ENCODE data around the gene TFF2.
A peak's percentile ranks its signal among the peaks of the same experiment; 100 is the strongest.

The TFF2 gene

GRCh38 chr21:42346866-42347600 lies 3.8 kb downstream of the TFF2 start:
- no peak for DNase-seq (ENCODE audit: low spot score)

GRCh38 chr21:42346441-42346840 lies 4.4 kb downstream of the TFF2 start:
- no peak for DNase-seq (ENCODE audit: low spot score)

DNA sequence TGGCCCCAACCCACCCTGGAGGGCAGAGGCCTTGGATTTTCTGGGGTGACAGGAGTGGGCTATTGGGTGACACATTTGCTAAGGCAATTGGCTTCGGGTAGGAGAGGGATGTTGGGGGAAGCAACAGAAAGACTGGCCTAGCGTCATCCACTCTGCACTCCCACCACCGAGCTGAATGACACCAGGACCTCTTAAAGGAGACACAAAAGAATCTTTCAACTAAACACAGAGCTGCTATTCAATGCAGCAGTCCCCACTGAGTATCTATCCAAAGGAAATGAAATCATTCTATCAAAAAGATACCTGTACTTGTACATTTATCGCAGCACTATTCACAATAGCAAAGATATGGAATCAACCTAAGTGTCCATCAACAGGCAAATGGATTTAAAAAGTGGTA lies 6.2 kb downstream of the TFF2 start:
- DNase-seq (ENCODE audit: low spot score) = no peak

GRCh38 chr21:42343963-42344510 lies 6.8 kb downstream of the TFF2 start:
- DNase-seq (ENCODE audit: low spot score) = no peak

DNA sequence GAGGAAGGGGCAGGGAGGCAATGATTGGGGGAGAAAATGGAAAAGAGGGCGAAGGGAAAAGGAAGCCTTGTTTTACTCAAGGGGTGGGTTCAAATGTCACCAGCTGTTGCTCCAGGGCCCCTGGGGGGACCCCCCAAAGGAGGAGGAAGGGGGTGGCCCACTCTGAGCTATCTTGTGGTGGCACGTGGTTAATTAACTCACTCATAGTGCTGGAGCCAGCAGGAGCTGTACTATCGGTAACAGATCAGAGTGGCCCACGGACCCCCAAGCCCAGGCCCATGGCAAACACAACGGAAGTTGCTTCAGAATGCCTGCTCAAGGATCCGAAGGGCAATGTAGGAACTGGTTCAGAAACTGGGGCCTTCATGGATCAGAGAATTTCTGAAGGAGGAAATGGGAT lies 7.2 kb downstream of the TFF2 start:
- no peak for DNase-seq (ENCODE audit: low spot score)

DNA sequence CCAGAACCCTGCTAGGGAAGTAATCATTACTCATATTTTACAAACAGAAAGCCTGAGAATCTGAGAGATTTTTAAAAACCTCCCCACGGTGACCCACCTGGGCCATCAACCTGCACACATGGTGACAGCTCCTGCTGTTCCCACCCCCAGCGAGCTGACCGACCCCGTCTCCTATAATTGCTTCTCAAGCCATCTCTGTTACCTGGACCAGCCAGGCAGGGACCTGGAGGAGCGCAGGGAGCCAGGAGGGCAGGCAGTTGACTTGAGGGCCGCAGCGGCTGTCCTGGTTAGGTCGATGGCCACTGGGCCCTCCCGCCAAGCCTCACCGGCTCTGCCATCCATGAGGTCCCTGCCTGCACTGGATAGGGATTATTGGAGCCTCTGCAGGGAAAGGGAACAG lies 7.7 kb downstream of the TFF2 start:
- DNase-seq (ENCODE audit: low spot score) = no peak

GRCh38 chr21:42341776-42342542 lies 8.8 kb downstream of the TFF2 start:
- no peak for DNase-seq (ENCODE audit: low spot score)

DNA sequence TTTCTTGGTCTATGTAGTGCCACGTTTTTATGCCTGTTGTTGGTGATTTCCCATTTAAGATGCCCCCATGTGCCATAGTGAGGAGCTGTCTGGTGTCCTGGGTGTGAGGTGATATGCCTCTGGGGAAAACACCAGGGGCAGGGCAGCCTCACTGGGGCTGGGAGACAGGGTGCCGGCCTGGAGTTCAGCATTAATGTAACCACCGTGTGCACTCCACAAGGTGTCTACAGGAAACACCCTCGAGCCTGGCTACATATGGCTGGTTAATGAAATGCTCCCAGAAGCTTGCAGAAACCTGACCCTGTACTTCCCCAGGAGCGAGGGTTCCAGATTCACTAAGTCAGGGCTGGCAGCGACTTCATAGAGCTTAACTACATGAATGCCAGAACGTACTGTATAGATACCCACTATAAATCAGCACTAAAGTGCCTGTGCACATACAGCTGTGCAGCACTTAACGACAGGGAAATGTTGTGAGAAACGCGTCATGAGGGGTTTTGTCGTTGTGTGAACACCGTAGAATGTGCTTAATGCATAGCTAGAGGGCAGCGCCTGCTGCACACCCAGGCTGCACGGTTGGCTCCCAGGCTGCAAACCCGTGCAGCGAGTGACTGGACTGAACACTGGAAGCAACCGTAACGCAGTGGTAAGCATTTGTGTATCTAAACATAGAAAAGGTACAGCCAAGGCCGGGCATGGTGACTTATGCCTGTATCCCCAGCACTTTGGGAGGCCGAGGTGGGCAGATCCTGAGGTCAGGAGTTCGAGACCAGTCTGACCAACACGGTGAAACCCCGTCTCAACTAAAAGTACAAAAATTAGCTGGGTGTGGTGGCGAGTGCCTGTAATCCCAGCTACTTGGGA lies 10.4 kb downstream of the TFF2 start:
- DNase-seq (ENCODE audit: low spot score) = no peak

DNA sequence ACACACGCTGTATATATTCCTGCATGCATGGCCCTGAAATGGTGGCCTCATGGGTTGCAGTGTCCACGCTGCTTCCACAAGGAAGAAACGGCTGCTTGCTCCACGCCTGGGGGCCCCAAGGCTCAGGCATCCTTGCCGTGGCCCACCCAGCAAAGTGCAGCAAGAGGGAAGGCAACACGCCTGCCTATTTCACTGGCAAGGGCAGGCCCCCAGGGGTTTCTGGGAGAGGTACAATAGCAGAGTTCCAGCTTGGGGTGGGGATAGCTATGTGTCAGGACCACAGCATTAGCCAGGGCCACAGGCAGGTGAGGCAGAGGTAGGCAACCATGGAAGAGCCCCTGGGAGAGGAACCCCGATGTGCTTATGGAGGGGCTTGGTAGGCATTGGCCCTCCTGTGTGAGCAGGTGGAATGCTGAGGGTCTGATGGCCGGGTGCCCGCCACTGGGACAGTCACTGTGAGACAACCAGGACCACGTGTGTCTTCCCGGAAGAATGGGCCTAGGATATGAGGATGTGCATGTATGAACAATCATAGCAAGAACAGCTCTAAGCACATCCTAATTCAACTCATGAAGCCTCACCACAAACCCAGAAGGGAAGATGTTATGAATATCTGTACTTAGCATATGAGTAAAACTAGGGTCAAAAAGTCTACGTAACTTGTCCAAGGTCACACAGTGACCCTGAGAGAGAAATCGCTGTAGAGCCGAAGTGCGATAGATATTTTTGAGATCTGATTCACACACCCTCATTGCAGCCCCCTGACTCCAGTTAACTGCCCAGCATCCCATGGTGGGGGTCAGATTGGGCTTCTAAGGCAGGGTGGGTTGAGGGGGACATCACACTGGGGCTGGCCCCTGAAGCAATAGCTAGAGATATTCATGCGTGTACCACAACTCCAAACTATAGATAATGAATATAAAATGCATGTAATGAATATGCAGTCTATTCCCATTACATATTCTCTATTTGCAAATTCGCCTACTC lies 11.8 kb downstream of the TFF2 start:
- no peak for DNase-seq (ENCODE audit: low spot score)

DNA sequence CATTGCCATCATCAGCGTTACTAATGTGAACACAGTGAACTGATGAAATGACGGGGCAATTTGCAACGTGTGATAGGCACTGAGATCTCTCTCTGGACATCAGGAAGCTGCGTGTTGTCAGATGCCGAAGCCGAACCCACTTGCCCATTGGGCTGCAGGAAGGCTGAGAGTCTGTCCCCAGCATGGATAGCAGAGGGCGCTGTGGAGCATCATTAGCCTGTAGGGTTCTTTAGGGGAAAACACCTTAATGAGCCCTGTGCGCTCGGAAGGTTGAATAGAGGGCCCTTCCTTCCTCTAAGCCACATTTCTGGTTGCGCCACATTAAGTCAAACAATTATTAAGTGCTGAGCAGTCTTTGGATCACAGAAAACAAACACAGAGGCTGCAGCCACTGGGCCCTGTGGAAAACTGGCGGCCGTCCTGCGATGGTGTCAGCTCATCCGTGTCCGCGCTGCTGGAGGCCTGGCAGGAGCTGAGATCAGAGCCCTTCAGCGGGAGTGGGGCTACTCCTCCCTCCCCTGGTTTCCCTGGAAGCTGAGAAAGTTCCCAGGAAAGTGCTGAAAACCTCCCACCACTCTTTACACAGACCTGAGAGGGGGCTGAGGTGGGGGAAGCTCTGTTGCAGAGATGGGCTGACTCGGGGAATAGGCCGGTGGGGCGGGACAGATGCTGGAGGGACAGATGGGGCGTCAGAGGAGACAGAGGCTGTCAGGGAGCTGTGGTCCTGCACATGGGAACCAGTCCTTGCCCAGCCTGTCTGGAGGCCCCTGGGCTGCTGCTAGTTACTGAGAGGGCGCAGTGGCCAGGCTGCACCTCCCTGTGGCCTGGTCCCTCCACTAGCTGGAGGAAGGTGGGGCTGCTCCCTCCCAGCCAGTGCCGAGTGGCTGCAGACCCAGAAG lies 12.7 kb downstream of the TFF2 start:
- DNase-seq (ENCODE audit: low spot score) = peak; percentile 86

DNA sequence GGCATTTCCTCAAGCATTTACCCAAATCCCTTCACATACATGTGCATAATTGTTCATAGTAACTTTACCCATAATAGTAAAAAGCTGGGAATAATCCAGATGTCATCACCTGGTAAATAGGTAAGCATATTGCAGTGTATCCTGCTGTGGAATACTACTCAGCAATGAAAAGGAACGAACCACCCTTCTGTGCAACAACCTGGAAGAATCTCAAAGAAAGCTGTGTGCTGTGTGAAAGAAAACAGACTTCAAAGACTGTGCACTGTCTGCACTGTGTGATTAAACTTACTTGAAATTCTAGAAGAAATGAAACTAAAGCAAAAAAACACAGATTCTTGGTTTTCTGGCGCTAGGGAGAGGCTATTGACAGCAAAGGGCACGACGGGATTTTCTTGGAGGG lies 13.5 kb downstream of the TFF2 start:
- DNase-seq (ENCODE audit: low spot score) = no peak

GRCh38 chr21:42336054-42336453 lies 14.7 kb downstream of the TFF2 start:
- no peak for DNase-seq (ENCODE audit: low spot score)

- no peak for DNase-seq (ENCODE audit: low spot score)
These were observed 18.1 kb downstream of the TFF2 start for GRCh38 chr21:42332557-42333317.

- no peak for DNase-seq (ENCODE audit: low spot score)
These were observed 19.1 kb downstream of the TFF2 start for GRCh38 chr21:42331660-42332059.

GRCh38 chr21:42330380-42331371 lies 20.1 kb downstream of the TFF2 start:
- no peak for DNase-seq (ENCODE audit: low spot score)

DNA sequence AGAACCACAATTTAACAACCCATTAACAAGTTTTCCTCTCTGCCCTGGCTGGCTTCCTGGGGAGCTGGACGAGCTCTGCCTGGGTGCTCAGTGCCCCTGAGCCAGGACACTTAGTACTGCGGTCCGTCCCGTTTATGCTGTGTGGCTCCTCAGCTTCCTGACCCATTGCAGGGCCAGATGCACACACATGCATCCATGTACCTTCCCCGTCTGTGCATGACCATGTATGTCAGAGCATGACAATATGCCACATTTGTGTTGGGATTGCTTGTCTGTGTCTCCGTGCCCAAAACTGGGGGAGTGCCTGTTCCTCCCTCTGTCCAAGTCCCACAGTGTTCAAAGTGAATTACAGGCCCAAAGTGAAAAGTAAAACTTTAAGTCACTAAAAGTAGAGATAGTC lies 25.9 kb downstream of the TFF2 start:
- no peak for DNase-seq (ENCODE audit: low spot score)

DNA sequence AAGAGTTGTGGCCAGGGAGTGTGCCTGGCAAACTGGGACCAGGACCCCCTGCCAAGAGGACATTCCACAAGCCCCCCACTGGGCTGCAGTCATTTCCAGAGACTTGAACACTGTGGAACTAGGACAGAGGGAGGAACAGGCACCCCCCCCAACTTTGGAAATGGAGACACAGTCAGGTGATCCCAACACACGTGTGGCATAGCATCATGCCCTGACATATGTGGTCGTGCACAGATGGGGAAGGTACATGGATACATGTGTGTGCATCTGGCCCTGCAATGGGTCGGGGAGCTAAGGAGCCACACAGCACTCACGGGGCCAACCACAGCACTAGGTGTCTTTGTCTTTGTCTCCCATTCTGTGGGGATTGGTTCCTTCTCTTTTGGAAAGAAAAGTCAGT lies 28.9 kb downstream of the TFF2 start:
- no peak for DNase-seq (ENCODE audit: low spot score)

GRCh38 chr21:42321231-42321630 lies 29.6 kb downstream of the TFF2 start:
- no peak for DNase-seq (ENCODE audit: low spot score)

All from Ammon's horn (tissue), 1 donor.